B cell (primary cell): ENCODE measurements around the gene TGFBR1.

ENCODE experiments used
- EZH2 ChIP-seq: IDR thresholded peaks from 2 replicates; pipeline ENCODE4 v1.6.1; 2012; ENCODE audit warnings: borderline replicate concordance, low read depth, mild to moderate bottlenecking, moderate library complexity, low read length; ENCODE audit not compliant: insufficient read depth, poor library complexity, severe bottlenecking
- TF ChIP-seq, protein P1 (sequence below): fragments of 200-600 bp; IDR thresholded peaks from one replicate; pipeline ENCODE4 v1.8.0; 2022; ENCODE audit warnings: antibody characterized with exemption, mild to moderate bottlenecking

DNA sequence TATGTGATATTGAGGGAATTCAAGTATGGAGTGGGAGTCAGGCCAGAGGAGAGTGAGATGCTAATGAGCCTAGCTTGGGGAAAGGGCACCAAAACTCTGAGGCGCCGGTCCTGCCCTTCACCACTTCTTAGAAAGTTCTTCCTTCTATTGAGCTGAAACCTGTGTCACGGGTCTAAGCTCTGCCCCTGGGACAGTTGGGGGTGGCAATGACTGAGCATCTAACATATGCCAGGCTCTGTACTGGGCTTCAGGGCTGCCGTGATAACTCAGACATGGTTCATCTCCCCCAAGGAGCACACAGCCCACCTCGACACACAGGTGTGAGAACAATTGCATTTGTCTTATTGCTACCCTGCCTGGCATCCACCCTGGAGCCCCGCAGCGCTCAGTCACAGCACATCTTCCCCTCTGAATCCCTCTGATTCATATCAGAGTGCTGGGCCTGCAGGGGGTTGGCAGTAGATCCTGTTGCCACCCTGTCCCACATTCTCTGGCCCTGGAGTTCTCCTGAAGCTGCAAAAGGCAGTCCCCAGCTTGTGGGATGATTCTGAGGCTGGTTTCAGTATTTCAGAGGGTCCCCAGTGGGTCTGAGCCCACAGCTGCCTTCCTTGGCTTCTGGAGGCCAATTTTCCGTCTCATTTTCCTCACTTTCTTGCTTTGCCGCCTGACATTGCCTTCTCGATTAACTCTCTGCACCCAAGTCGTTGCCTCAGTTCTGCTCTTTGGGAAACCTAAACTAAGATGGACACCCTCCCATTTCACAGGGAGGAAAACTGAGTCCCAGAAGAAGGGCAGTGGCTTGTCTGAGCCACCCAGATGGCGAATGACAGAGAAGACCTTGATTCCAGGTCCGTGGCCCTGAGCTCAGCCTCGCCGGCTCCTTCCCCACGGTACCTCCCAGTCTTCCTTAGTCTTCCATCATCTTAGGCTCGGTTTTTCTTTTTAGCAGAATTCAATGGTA, 74.3 kb downstream of the TGFBR1 start:
- TF ChIP-seq, protein P1, sequence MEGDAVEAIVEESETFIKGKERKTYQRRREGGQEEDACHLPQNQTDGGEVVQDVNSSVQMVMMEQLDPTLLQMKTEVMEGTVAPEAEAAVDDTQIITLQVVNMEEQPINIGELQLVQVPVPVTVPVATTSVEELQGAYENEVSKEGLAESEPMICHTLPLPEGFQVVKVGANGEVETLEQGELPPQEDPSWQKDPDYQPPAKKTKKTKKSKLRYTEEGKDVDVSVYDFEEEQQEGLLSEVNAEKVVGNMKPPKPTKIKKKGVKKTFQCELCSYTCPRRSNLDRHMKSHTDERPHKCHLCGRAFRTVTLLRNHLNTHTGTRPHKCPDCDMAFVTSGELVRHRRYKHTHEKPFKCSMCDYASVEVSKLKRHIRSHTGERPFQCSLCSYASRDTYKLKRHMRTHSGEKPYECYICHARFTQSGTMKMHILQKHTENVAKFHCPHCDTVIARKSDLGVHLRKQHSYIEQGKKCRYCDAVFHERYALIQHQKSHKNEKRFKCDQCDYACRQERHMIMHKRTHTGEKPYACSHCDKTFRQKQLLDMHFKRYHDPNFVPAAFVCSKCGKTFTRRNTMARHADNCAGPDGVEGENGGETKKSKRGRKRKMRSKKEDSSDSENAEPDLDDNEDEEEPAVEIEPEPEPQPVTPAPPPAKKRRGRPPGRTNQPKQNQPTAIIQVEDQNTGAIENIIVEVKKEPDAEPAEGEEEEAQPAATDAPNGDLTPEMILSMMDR, result no peak
- no peak for TF ChIP-seq EZH2
